Stimulated activated CD4-positive, alpha-beta T cell treated with anti-CD3 and anti-CD28 coated beads, Interleukin-4, amount 100 ng/mL, for 4 hours (primary cell): ENCODE data around the gene LRRC46.

ENCODE experiments used
- DNase-seq, 2 experiments: peaks; one replicate each; pipeline ENCODE4 v3.0.0-alpha.2; 2020

Gene LRRC46

GRCh38 chr17:47853616-47854015, 22.1 kb downstream of the LRRC46 start:
- no peak for DNase-seq

- DNase-seq: no peak
Measured at GRCh38 chr17:47855737-47856136, 24.3 kb downstream of the LRRC46 start.

- DNase-seq: no peak
Measured at GRCh38 chr17:47856830-47857229, 25.4 kb downstream of the LRRC46 start.

- DNase-seq: no peak
Measured at GRCh38 chr17:47857551-47858455, 26.3 kb downstream of the LRRC46 start.

GRCh38 chr17:47860386-47860785, 28.9 kb downstream of the LRRC46 start:
- DNase-seq: no peak

GRCh38 chr17:47862621-47863440, 31.4 kb downstream of the LRRC46 start:
- DNase-seq: no peak

- DNase-seq: no peak
Measured at GRCh38 chr17:47864791-47865216, 33.3 kb downstream of the LRRC46 start.

GRCh38 chr17:47866941-47867340, 35.5 kb downstream of the LRRC46 start:
- no peak for DNase-seq

GRCh38 chr17:47867813-47868533, 36.5 kb downstream of the LRRC46 start:
- DNase-seq: no peak

GRCh38 chr17:47869114-47869513, 37.6 kb downstream of the LRRC46 start:
- no peak for DNase-seq

GRCh38 chr17:47870056-47870455, 38.6 kb downstream of the LRRC46 start:
- no peak for DNase-seq

GRCh38 chr17:47871048-47871447, 39.6 kb downstream of the LRRC46 start:
- no peak for DNase-seq

- DNase-seq: no peak
Measured at GRCh38 chr17:47872019-47872650, 40.7 kb downstream of the LRRC46 start.

GRCh38 chr17:47872651-47873161, 41.2 kb downstream of the LRRC46 start:
- DNase-seq: no peak

- DNase-seq: no peak
Measured at GRCh38 chr17:47873200-47874090, 42.0 kb downstream of the LRRC46 start.

- no peak for DNase-seq
Measured at GRCh38 chr17:47875011-47875985, 43.8 kb downstream of the LRRC46 start.

GRCh38 chr17:47877368-47878034, 46.0 kb downstream of the LRRC46 start:
- no peak for DNase-seq

GRCh38 chr17:47878203-47879027, 46.9 kb downstream of the LRRC46 start:
- no peak for DNase-seq
